SKM-1 (cell line): ENCODE results near the gene APOBEC3A.
"Not testable (repeated sequence)": the region's sequence is repeated elsewhere in the genome, so short reads cannot be mapped to it uniquely, and the experiment has no call there.

Experiments
- DNase-seq: peaks from one replicate; lab custom pipeline; 2025; ENCODE audit not compliant: unreplicated experiment; lab: John Stamatoyannopoulos, UW

The APOBEC3A gene

GRCh38 chr22:38977289-38977688 lies 19.9 kb downstream of the APOBEC3A start:
- DNase-seq, result not testable (repeated sequence)

- DNase-seq, result not testable (repeated sequence)
These were observed 23.2 kb downstream of the APOBEC3A start for GRCh38 chr22:38980587-38980986.

GRCh38 chr22:38981005-38981991 lies 23.9 kb downstream of the APOBEC3A start:
- DNase-seq, result no peak

- peak; percentile 74 for DNase-seq
These were observed 24.9 kb downstream of the APOBEC3A start, which contains the start of gene APOBEC3B for GRCh38 chr22:38981992-38982927. Gene APOBEC3B, plus strand, starts transcription at chr22:38982347. Its CDS starts 107 bp downstream, at chr22:38982454.

- no peak for DNase-seq
These were observed 26.8 kb downstream of the APOBEC3A start for GRCh38 chr22:38984224-38984623.

- DNase-seq, result not testable (repeated sequence)
These were observed 27.7 kb downstream of the APOBEC3A start for GRCh38 chr22:38984784-38985757.

GRCh38 chr22:38986629-38987028 lies 29.2 kb downstream of the APOBEC3A start:
- DNase-seq, result no peak

- no peak for DNase-seq
These were observed 29.9 kb downstream of the APOBEC3A start for GRCh38 chr22:38987171-38987895.

GRCh38 chr22:38989466-38989865 lies 32.1 kb downstream of the APOBEC3A start:
- no peak for DNase-seq

- not testable (repeated sequence) for DNase-seq
These were observed 35.5 kb downstream of the APOBEC3A start for GRCh38 chr22:38992871-38993371.

GRCh38 chr22:38996105-38996504 lies 38.7 kb downstream of the APOBEC3A start:
- DNase-seq, result no peak

- no peak for DNase-seq
These were observed 40.1 kb downstream of the APOBEC3A start for GRCh38 chr22:38997518-38997917.

GRCh38 chr22:39003165-39003638 lies 45.8 kb downstream of the APOBEC3A start:
- peak; percentile 76 for DNase-seq

GRCh38 chr22:39007177-39007576 lies 49.8 kb downstream of the APOBEC3A start:
- no peak for DNase-seq

GRCh38 chr22:39008271-39008850 lies 51.0 kb downstream of the APOBEC3A start:
- not testable (repeated sequence) for DNase-seq

- no peak for DNase-seq
These were observed 53.5 kb downstream of the APOBEC3A start for GRCh38 chr22:39010946-39011345.
